ENCODE data around the gene TRIM3. TPM values are rescaled to one million over a fixed set of nuclear protein-coding genes. Genes with fewer than 3 reads are reported as not detected.

Gene TRIM3
- total and polyA plus RNA-seq, 2 experiments from 2014 or later, result 21.9 to 25.3 TPM

DNA sequence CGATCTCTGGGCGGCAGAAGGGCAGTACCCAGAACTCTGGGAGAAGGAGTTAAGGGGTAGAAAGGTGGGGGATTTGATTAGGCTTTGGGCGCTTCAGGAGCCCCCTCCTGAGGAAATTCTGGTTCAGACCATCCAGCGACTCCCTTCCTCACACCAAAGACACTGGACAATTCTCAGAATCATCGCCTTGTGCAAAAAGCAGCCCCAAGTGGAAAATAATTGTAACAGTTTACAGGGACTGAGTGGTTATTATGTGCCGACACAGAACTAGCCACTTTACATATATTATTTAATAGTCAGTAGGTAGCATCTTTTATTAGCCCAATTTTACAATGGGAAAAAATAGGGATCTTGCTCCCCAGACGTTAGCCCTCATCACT, 662 bp upstream of the TRIM3 start:
- Histone ChIP-seq H3K27ac (peak overlapping the region; percentile 88), H3K4me3 (peak overlapping the region; percentile 64), H3K4me1 (ENCODE audit: low read depth) (no peaks in the 10 kb centered on the region), H3K36me3 (peaks cover 10% of the 10 kb centered on the region), H3K9me3 (ENCODE audit: low read depth) (no peaks in the 10 kb centered on the region), H3K27me3 (no peaks in the 10 kb centered on the region)
- no peak for DNase-seq (ENCODE audit: low read depth in 1 of 2, low spot score in 1 of 2)
- TF ChIP-seq, protein P1, sequence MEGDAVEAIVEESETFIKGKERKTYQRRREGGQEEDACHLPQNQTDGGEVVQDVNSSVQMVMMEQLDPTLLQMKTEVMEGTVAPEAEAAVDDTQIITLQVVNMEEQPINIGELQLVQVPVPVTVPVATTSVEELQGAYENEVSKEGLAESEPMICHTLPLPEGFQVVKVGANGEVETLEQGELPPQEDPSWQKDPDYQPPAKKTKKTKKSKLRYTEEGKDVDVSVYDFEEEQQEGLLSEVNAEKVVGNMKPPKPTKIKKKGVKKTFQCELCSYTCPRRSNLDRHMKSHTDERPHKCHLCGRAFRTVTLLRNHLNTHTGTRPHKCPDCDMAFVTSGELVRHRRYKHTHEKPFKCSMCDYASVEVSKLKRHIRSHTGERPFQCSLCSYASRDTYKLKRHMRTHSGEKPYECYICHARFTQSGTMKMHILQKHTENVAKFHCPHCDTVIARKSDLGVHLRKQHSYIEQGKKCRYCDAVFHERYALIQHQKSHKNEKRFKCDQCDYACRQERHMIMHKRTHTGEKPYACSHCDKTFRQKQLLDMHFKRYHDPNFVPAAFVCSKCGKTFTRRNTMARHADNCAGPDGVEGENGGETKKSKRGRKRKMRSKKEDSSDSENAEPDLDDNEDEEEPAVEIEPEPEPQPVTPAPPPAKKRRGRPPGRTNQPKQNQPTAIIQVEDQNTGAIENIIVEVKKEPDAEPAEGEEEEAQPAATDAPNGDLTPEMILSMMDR (IDR thresholded peaks at IDR 0.05; ENCODE audit: low read depth, low read length), result no peak

DNA sequence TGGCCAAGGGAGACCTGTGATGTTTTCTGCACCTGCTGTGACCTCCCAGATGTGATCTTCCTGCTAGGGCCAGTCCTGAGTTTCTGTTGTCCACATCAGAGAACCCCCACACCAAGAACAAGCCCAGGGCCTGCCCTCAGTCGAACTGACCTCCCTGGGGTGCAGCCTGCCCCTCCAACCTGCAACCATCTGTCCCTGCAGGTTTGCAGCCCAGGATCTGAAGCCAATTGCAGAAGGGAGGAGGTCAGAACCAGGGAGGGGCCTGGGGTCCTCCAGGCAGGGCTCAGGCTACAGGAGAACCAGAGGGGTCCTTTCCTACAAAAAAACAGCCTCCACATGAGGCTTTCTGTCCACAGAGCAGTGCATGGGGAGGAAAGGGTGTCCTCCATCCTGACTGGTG, 807 bp downstream of the TRIM3 start:
- no peak for DNase-seq (ENCODE audit: low read depth in 1 of 2, low spot score in 1 of 2)
- no peaks in the 10 kb centered on the region for H3K4me1 ChIP-seq (ENCODE audit: low read depth)
- H3K27me3 ChIP-seq, result no peaks in the 10 kb centered on the region
- H3K4me3 ChIP-seq, result peak overlapping the region; percentile 64
- no peaks in the 10 kb centered on the region for H3K9me3 ChIP-seq (ENCODE audit: low read depth)
- TF ChIP-seq, protein P1 (IDR thresholded peaks at IDR 0.05; ENCODE audit: low read depth, low read length), result no peak
- no peak overlapping the region for H3K27ac ChIP-seq
- peaks cover 10% of the 10 kb centered on the region for H3K36me3 ChIP-seq

DNA sequence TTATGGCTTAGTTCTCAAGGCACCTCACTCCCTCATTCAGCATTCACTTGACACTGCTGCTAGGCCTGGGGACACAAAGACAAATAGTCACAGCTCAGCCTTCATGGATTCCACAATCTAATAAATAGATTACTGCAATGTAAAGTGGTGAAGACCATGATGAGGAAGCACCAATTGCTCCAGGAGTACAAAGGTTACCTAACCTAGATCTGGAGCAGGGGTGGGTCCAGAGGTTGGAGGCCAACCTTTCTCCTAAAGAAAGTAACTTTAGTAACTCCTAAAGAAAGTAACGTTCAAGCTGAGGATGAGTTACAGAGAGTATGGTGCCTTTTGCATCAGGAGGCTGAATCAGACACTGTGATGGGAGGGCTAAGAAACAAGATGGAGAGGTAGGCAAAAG, 4.1 kb downstream of the TRIM3 start:
- Histone ChIP-seq H3K4me1 (ENCODE audit: low read depth) (no peaks in the 10 kb centered on the region), H3K36me3 (no peaks in the 10 kb centered on the region), H3K27ac (peak overlapping the region; percentile 23), H3K4me3 (no peak overlapping the region), H3K9me3 (ENCODE audit: low read depth) (no peaks in the 10 kb centered on the region), H3K27me3 (no peaks in the 10 kb centered on the region)
- no peak for DNase-seq (ENCODE audit: low read depth in 1 of 2, low spot score in 1 of 2)
- TF ChIP-seq, protein P1 (IDR thresholded peaks at IDR 0.05; ENCODE audit: low read depth, low read length), result no peak

DNA sequence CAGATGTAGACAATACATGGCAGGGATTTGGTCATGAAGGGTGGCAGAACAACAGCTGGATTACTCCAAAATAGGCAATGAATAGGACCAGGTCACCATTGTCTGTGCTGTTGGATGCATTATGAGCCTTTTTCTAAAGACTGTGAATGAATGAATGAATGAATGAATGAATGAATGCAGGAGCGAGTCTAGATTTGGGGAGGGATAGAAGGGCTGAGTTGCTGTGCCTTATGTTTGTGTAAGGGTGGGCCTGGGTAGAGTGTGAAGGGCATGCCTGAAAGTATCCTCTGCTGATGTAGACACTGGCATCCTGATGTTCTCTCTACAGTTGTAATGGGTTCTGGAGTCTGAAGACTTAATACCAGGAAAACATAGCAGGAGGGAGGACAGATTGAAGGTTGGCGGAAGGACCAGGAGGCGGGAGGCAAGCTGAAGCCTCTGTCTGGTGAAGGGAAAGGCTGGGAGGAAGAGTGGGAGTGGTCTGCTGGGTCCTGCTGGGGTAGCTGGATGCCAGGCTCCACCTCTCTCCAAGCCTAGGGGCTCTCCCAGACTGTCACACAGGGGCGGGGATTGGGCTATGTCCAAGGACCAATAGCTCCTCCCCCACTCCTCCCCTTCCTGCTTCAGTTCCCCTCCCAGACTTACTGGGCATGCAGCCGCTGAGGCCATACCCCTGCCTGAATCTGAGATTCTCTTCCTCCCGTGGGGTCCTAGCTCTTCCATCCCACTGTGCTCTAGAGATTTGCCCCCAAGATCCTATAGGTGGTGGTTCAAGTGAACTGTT, 4.8 kb downstream of the TRIM3 start:
- H3K9me3 ChIP-seq (ENCODE audit: low read depth), result no peaks in the 10 kb centered on the region
- H3K27me3 ChIP-seq, result no peaks in the 10 kb centered on the region
- H3K27ac ChIP-seq, result peak overlapping the region; percentile 23
- no peaks in the 10 kb centered on the region for H3K4me1 ChIP-seq (ENCODE audit: low read depth)
- peak; percentile 97 for DNase-seq (ENCODE audit: low read depth in 1 of 2, low spot score in 1 of 2)
- TF ChIP-seq, protein P1 (IDR thresholded peaks at IDR 0.05; ENCODE audit: low read depth, low read length), result no peak
- H3K36me3 ChIP-seq, result no peaks in the 10 kb centered on the region
- no peak overlapping the region for H3K4me3 ChIP-seq

DNA sequence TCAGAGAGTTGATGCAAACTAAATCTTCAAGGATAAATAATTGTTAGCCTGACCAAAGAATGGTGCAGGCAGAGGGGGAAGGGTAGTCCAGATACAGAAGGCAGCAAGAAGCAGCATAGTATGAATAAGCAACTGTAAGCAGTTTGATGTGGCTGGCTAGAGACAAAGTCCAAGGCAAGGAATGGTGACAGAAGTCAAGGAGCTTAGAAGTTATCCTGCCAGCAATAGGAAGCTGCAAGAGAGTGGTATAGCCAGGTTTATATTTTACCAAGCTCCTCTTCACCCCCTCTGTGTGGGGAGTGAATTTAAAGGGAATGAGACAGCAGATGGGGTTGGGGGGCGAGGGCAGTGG, 14.7 kb downstream of the TRIM3 start:
- Histone ChIP-seq H3K4me1 (ENCODE audit: low read depth) (peaks cover 6% of the 10 kb centered on the region), H3K27ac (no peak overlapping the region), H3K27me3 (no peaks in the 10 kb centered on the region), H3K4me3 (no peak overlapping the region), H3K36me3 (peaks cover 5% of the 10 kb centered on the region), H3K9me3 (ENCODE audit: low read depth) (no peaks in the 10 kb centered on the region)
- TF ChIP-seq, protein P1 (IDR thresholded peaks at IDR 0.05; ENCODE audit: low read depth, low read length), result no peak
- no peak for DNase-seq (ENCODE audit: low read depth in 1 of 2, low spot score in 1 of 2)
